ENCODE data around the gene SCGB2B2.
A peak's percentile ranks its signal among the peaks of the same experiment; 100 is the strongest.

SCGB2B2 gene

GRCh38 chr19:34676697-34677385, at the start of gene SCGB2B2:
SCGB2B2 (minus strand) TSS chr19:34677159; CDS start chr19:34594563, 82,596 bp downstream.
- Histone ChIP-seq H3K27me3 (ENCODE audit: insufficient read depth, low read depth, severe bottlenecking) (no peaks in the 10 kb centered on the region), H3K27ac (peak within 1 kb of the TSS; percentile 97), H3K36me3 (peaks cover 31% of the 10 kb centered on the region), H3K9me3 (ENCODE audit: severe bottlenecking) (no peaks in the 10 kb centered on the region), H3K4me3 (ENCODE audit: low read depth, low read length) (peak within 1 kb of the TSS; percentile 56)
- peak; percentile 67 for DNase-seq
- TF ChIP-seq CTCF (IDR thresholded peaks at IDR 0.05; ENCODE audit: low read depth, low read length) = 0 out of 2 replicates have a peak, but pooled peaks have one; percentile 12

- no peak overlapping the region for H3K4me3 ChIP-seq (ENCODE audit: low read depth, low read length)
- H3K27ac ChIP-seq = no peak overlapping the region
- H3K36me3 ChIP-seq = no peaks in the 10 kb centered on the region
- H3K27me3 ChIP-seq (ENCODE audit: insufficient read depth, low read depth, severe bottlenecking) = no peaks in the 10 kb centered on the region
- H3K9me3 ChIP-seq (ENCODE audit: severe bottlenecking) = no peaks in the 10 kb centered on the region
- DNase-seq = no peak
- no peak for TF ChIP-seq CTCF (IDR thresholded peaks at IDR 0.05; ENCODE audit: low read depth, low read length)
These were observed 48.4 kb upstream of the SCGB2B2 start for GRCh38 chr19:34725400-34725799.

GRCh38 chr19:34722353-34722752, 45.4 kb upstream of the SCGB2B2 start:
- Histone ChIP-seq H3K36me3 (no peaks in the 10 kb centered on the region), H3K27me3 (ENCODE audit: insufficient read depth, low read depth, severe bottlenecking) (no peaks in the 10 kb centered on the region), H3K4me3 (ENCODE audit: low read depth, low read length) (no peak overlapping the region), H3K9me3 (ENCODE audit: severe bottlenecking) (no peaks in the 10 kb centered on the region), H3K27ac (no peak overlapping the region)
- no peak for DNase-seq
- TF ChIP-seq CTCF (IDR thresholded peaks at IDR 0.05; ENCODE audit: low read depth, low read length) = no peak

- DNase-seq = no peak
- peaks cover 2% of the 10 kb centered on the region for H3K27me3 ChIP-seq (ENCODE audit: insufficient read depth, low read depth, severe bottlenecking)
- H3K9me3 ChIP-seq (ENCODE audit: severe bottlenecking) = peaks cover 11% of the 10 kb centered on the region
- H3K36me3 ChIP-seq = no peaks in the 10 kb centered on the region
- no peak overlapping the region for H3K4me3 ChIP-seq (ENCODE audit: low read depth, low read length)
- no peak overlapping the region for H3K27ac ChIP-seq
- TF ChIP-seq CTCF (IDR thresholded peaks at IDR 0.05; ENCODE audit: low read depth, low read length) = no peak
These were observed 38.4 kb upstream of the SCGB2B2 start for GRCh38 chr19:34715357-34715756.

- no peak for TF ChIP-seq CTCF (IDR thresholded peaks at IDR 0.05; ENCODE audit: low read depth, low read length)
- Histone ChIP-seq H3K27me3 (ENCODE audit: insufficient read depth, low read depth, severe bottlenecking) (peaks cover 12% of the 10 kb centered on the region), H3K27ac (no peak overlapping the region), H3K9me3 (ENCODE audit: severe bottlenecking) (peaks cover 11% of the 10 kb centered on the region), H3K36me3 (no peaks in the 10 kb centered on the region), H3K4me3 (ENCODE audit: low read depth, low read length) (no peak overlapping the region)
- DNase-seq = no peak
These were observed 36.3 kb upstream of the SCGB2B2 start for GRCh38 chr19:34713262-34713637.

Data from WERI-Rb-1 (cell line).